Astrocyte (in vitro differentiated cells and primary cell): ENCODE results near the gene EDNRA.

Experiments
- CTCF ChIP-seq: IDR thresholded peaks from 2 replicates; pipeline ENCODE4 v1.5.1; 2011; ENCODE audit warnings: low read depth, mild to moderate bottlenecking, inconsistent platforms, low read length, moderate library complexity; ENCODE audit not compliant: insufficient read depth
- EZH2 ChIP-seq: IDR thresholded peaks from 2 replicates; pipeline ENCODE4 v1.6.1; 2012; ENCODE audit warnings: mild to moderate bottlenecking, low read length, inconsistent platforms; ENCODE audit not compliant: insufficient read depth

- TF ChIP-seq CTCF (no peak), EZH2 (no peak)
Measured at GRCh38 chr4:147548256-147548655, 67.4 kb downstream of the EDNRA start.
